Measurements from ENCODE around the gene HPCAL1.

DNA sequence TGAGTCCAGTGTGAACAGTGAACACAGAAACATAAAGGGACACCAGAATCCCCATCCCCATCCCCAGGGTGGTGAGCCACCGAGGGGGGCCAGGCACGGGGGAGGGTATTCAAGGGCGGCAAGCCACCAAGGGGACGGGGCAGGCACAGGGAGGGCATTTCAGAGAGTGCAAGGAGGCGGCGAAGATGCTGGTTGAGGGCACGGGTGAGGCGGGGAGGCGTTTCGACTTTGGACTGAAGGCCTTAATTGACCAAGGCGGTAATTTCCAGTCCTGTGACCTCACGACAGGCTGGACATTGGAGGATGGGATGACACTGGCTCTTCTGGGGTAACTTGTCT, 75.0 kb downstream of the HPCAL1 start:
- no peak for TF ChIP-seq CTCF (IDR thresholded peaks at IDR 0.05)
- TF ChIP-seq POLR2A (IDR thresholded peaks at IDR 0.05), result no peak
